ENCODE results near the gene PFDN4. TPM values are rescaled to one million over a fixed set of nuclear protein-coding genes. Genes with fewer than 3 reads are reported as not detected.

The PFDN4 gene
- total and polyA plus RNA-seq, 10 donors = 14.1 to 74.4 (median 58.0) TPM

DNA sequence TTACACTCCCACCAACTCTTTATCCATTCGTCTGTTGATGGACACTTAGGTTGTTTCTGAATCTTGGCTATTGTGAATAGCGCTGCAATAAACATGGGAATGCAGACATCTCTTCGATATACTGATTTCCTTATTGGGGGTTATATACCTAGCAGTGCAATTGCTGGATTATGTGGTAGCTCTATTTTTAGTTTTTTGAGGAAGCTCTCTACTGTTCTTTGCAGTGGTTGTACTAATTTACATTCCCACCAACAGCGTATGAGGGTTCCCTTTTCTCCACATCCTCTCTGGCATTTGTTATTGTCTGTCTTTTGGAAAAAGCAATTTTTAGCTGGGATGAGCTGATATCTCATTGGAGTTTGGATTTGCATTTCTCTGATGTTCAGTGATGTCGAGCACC, 4.6 kb upstream of the PFDN4 start:
- 46 to 60% (median 50%) methylated on average over 5 of the region's 5 CpGs for WGBS, 5 donors
- Histone ChIP-seq H3K4me3 (no peak overlapping the region), H3K27ac (no peak overlapping the region), H3K4me1 (peaks cover 0 to 7% (median 5%) of the 10 kb centered on the region in 6 donors), H3K9me3 (no peaks in the 10 kb centered on the region), H3K36me3 (no peaks in the 10 kb centered on the region), H3K27me3 (replicated peaks in 1 of 7) (no peaks in the 10 kb centered on the region)
- no peak for DNase-seq
- TF ChIP-seq POLR2A (IDR thresholded peaks at IDR 0.05) (no peak), POLR2AphosphoS5 (IDR thresholded peaks at IDR 0.05) (no peak)
- TF ChIP-seq, protein P1, sequence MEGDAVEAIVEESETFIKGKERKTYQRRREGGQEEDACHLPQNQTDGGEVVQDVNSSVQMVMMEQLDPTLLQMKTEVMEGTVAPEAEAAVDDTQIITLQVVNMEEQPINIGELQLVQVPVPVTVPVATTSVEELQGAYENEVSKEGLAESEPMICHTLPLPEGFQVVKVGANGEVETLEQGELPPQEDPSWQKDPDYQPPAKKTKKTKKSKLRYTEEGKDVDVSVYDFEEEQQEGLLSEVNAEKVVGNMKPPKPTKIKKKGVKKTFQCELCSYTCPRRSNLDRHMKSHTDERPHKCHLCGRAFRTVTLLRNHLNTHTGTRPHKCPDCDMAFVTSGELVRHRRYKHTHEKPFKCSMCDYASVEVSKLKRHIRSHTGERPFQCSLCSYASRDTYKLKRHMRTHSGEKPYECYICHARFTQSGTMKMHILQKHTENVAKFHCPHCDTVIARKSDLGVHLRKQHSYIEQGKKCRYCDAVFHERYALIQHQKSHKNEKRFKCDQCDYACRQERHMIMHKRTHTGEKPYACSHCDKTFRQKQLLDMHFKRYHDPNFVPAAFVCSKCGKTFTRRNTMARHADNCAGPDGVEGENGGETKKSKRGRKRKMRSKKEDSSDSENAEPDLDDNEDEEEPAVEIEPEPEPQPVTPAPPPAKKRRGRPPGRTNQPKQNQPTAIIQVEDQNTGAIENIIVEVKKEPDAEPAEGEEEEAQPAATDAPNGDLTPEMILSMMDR (IDR thresholded peaks at IDR 0.05 in 8 of 11, conservative IDR thresholded peaks at IDR 0.05 in 3 of 11) = no peak
- intact Hi-C loops (cut with DNase I; ENCODE audit: low total_unique reads) = no loop called here

GRCh38 chr20:54204063-54204462, 3.8 kb upstream of the PFDN4 start:
- Histone ChIP-seq H3K4me3 (no peak overlapping the region), H3K27ac (no peak overlapping the region), H3K4me1 (peaks cover 5 to 14% (median 12%) of the 10 kb centered on the region in 6 donors), H3K9me3 (no peaks in the 10 kb centered on the region), H3K27me3 (replicated peaks in 1 of 7) (no peaks in the 10 kb centered on the region), H3K36me3 (no peaks in the 10 kb centered on the region)
- no peak for DNase-seq
- 77 to 94% (median 81%) methylated on average over 6 of the region's 6 CpGs for WGBS, 5 donors
- intact Hi-C loops (cut with DNase I; ENCODE audit: low total_unique reads) = no loop called here
- no peak for TF ChIP-seq POLR2AphosphoS5 (IDR thresholded peaks at IDR 0.05)
- no peak for TF ChIP-seq POLR2A (IDR thresholded peaks at IDR 0.05)
- TF ChIP-seq, protein P1 (IDR thresholded peaks at IDR 0.05 in 8 of 11, conservative IDR thresholded peaks at IDR 0.05 in 3 of 11) = no peak

DNA sequence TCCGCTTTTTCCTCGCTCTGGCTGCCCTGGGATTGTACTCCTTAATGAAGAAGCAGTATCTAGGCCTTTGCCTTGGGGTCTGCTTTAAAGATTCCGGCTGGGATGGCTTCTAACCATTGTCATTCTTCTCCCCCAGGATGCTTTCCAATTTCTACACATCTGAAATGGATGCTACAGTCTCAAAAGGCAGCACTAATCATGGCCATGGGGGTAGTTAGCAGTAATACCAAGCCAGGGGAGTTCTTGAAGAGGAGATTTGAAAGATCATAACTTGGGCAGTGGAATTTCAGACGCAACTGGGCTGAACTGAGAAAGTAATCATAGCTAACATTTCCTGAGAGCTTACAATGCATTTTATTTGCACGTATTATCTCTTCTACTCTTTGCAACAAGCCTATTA, 3.4 kb upstream of the PFDN4 start:
- H3K9me3 ChIP-seq = no peaks in the 10 kb centered on the region
- no peaks in the 10 kb centered on the region for H3K27me3 ChIP-seq (replicated peaks in 1 of 7)
- intact Hi-C loops (cut with DNase I; ENCODE audit: low total_unique reads) = no loop called here
- no peaks in the 10 kb centered on the region for H3K36me3 ChIP-seq
- H3K4me1 ChIP-seq = peaks cover 9 to 19% (median 16%) of the 10 kb centered on the region in 6 donors
- 86 to 94% (median 89%) methylated on average over 5 of the region's 5 CpGs for WGBS, 5 donors
- no peak for DNase-seq
- H3K27ac ChIP-seq = no peak overlapping the region
- H3K4me3 ChIP-seq = no peak overlapping the region
- TF ChIP-seq, protein P1 (IDR thresholded peaks at IDR 0.05 in 8 of 11, conservative IDR thresholded peaks at IDR 0.05 in 3 of 11) = no peak
- TF ChIP-seq POLR2A (IDR thresholded peaks at IDR 0.05) (no peak), POLR2AphosphoS5 (IDR thresholded peaks at IDR 0.05) (no peak)

- no peak overlapping the region for H3K4me3 ChIP-seq
- H3K9me3 ChIP-seq = no peaks in the 10 kb centered on the region
- no peak for DNase-seq
- no peak for TF ChIP-seq POLR2AphosphoS5 (IDR thresholded peaks at IDR 0.05)
- TF ChIP-seq, protein P1 (IDR thresholded peaks at IDR 0.05 in 8 of 11, conservative IDR thresholded peaks at IDR 0.05 in 3 of 11) = no peak
- TF ChIP-seq POLR2A (IDR thresholded peaks at IDR 0.05) = no peak
- WGBS, 5 donors = 73 to 87% (median 83%) methylated on average over 8 of the region's 8 CpGs
- no peak overlapping the region for H3K27ac ChIP-seq
- no peaks in the 10 kb centered on the region for H3K36me3 ChIP-seq
- intact Hi-C loops (cut with DNase I; ENCODE audit: low total_unique reads) = no loop called here
- H3K4me1 ChIP-seq = peaks cover 10 to 28% (median 20%) of the 10 kb centered on the region in 6 donors
- H3K27me3 ChIP-seq (replicated peaks in 1 of 7) = no peaks in the 10 kb centered on the region
Observed at GRCh38 chr20:54205450-54205849, 2.4 kb upstream of the PFDN4 start.
